Measurements from ENCODE around the gene CER1.

CER1 gene

GRCh38 chr9:14678776-14679175 is 43.8 kb downstream of the CER1 start:
- no peak for TF ChIP-seq POLR2A (IDR thresholded peaks at IDR 0.05; ENCODE audit: low read depth, low read length)
- FAIRE-seq (no peak), DNase-seq (ENCODE audit: insufficient read length, low spot score) (no peak)

DNA sequence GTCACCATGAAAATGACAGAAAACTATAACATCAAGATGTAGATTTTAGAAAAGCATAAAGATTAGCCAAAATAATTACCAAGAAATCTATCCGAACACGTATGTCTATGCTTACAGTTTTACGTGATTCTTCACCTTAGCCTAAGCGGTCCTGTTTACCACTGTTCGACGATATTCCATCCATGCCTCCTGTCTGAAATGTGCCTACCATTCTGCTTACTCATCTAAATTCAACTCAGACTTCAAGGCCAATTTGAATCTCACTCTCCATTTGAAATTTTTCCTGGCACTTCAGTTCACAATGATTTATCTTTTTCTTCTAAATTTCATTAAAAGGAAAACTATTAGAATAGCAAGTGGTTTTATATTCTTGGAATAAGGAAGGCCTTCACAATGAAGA is 44.7 kb downstream of the CER1 start:
- TF ChIP-seq POLR2AphosphoS5 (IDR thresholded peaks at IDR 0.05; ENCODE audit: low read depth, low read length) (no peak), POLR2A (IDR thresholded peaks at IDR 0.05; ENCODE audit: low read depth, low read length) (no peak), TAF1 (IDR thresholded peaks at IDR 0.05; ENCODE audit: low read depth, low read length) (no peak), PAX5 (IDR thresholded peaks at IDR 0.05; ENCODE audit: insufficient read depth, low read length, severe bottlenecking) (no peak), POU2F2 (IDR thresholded peaks at IDR 0.05; ENCODE audit: low read depth, low read length) (no peak), SPI1 (IDR thresholded peaks at IDR 0.05; ENCODE audit: low read depth, low read length) (no peak)
- no peak for FAIRE-seq
- no peak for DNase-seq (ENCODE audit: insufficient read length, low spot score)

GRCh38 chr9:14677396-14677795 is 45.1 kb downstream of the CER1 start:
- no peak for TF ChIP-seq SPI1 (IDR thresholded peaks at IDR 0.05; ENCODE audit: low read depth, low read length)
- no peak for TF ChIP-seq POU2F2 (IDR thresholded peaks at IDR 0.05; ENCODE audit: low read depth, low read length)
- TF ChIP-seq POLR2A (IDR thresholded peaks at IDR 0.05; ENCODE audit: low read depth, low read length): no peak
- no peak for TF ChIP-seq TAF1 (IDR thresholded peaks at IDR 0.05; ENCODE audit: low read depth, low read length)
- TF ChIP-seq PAX5 (IDR thresholded peaks at IDR 0.05; ENCODE audit: insufficient read depth, low read length, severe bottlenecking): no peak
- TF ChIP-seq POLR2AphosphoS5 (IDR thresholded peaks at IDR 0.05; ENCODE audit: low read depth, low read length): no peak

GRCh38 chr9:14674630-14675029 is 47.9 kb downstream of the CER1 start:
- FAIRE-seq (no peak), DNase-seq (ENCODE audit: insufficient read length, low spot score) (no peak)
- TF ChIP-seq SPI1 (IDR thresholded peaks at IDR 0.05; ENCODE audit: low read depth, low read length) (no peak), POU2F2 (IDR thresholded peaks at IDR 0.05; ENCODE audit: low read depth, low read length) (no peak), PAX5 (IDR thresholded peaks at IDR 0.05; ENCODE audit: insufficient read depth, low read length, severe bottlenecking) (no peak), TAF1 (IDR thresholded peaks at IDR 0.05; ENCODE audit: low read depth, low read length) (no peak)

More at GRCh38 chr9:14677396-14677795, 45.1 kb downstream of the CER1 start:
- no peak for DNase-seq (ENCODE audit: insufficient read length, low spot score)
- FAIRE-seq: peak; percentile 9

- TF ChIP-seq POU2F2 (IDR thresholded peaks at IDR 0.05; ENCODE audit: low read depth, low read length) (no peak), TAF1 (IDR thresholded peaks at IDR 0.05; ENCODE audit: low read depth, low read length) (no peak), POLR2A (IDR thresholded peaks at IDR 0.05; ENCODE audit: low read depth, low read length) (no peak), SPI1 (IDR thresholded peaks at IDR 0.05; ENCODE audit: low read depth, low read length) (no peak), PAX5 (IDR thresholded peaks at IDR 0.05; ENCODE audit: insufficient read depth, low read length, severe bottlenecking) (no peak), POLR2AphosphoS5 (IDR thresholded peaks at IDR 0.05; ENCODE audit: low read depth, low read length) (no peak)
- FAIRE-seq (no peak), DNase-seq (ENCODE audit: insufficient read length, low spot score) (no peak)
Measured at GRCh38 chr9:14671377-14671776, 51.2 kb downstream of the CER1 start.

DNA sequence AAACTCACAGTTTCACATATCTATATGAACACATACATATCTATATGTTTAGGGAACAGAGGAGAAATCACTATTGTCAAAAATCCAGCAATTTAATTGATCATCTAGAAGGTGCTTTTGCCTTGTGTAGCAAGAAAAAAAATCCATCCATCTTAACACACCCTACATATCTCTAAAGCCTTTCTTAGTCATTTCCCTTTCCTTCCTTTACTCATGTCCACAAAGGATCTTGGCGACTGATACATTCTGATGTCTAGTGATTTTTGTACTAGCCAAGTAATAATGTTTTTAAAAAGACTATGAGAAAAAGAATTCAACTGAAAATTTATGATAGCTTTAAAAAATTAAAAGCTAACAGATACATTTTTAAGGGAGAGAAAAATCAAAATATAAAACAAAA is 51.8 kb downstream of the CER1 start:
- no peak for FAIRE-seq
- TF ChIP-seq SPI1 (IDR thresholded peaks at IDR 0.05; ENCODE audit: low read depth, low read length): no peak
- no peak for TF ChIP-seq TAF1 (IDR thresholded peaks at IDR 0.05; ENCODE audit: low read depth, low read length)
- TF ChIP-seq POLR2A (IDR thresholded peaks at IDR 0.05; ENCODE audit: low read depth, low read length): no peak
- TF ChIP-seq POU2F2 (IDR thresholded peaks at IDR 0.05; ENCODE audit: low read depth, low read length): no peak
- no peak for TF ChIP-seq PAX5 (IDR thresholded peaks at IDR 0.05; ENCODE audit: insufficient read depth, low read length, severe bottlenecking)
- TF ChIP-seq POLR2AphosphoS5 (IDR thresholded peaks at IDR 0.05; ENCODE audit: low read depth, low read length): no peak
- no peak for DNase-seq (ENCODE audit: insufficient read length, low spot score)

All from GM12891 (cell line).